Erythroblast (primary cell): Measurements from ENCODE around the gene RAP1GAP2.

Experiments
- GATA1 ChIP-seq: IDR thresholded peaks from 2 replicates; pipeline ENCODE4 v1.6.1; 2011; ENCODE audit warnings: low read depth, mild to moderate bottlenecking, control low read depth, low read length, moderate library complexity
- POLR2A ChIP-seq: IDR thresholded peaks from 2 replicates; pipeline ENCODE4 v1.6.1; 2011; ENCODE audit warnings: mild to moderate bottlenecking, low read length

DNA sequence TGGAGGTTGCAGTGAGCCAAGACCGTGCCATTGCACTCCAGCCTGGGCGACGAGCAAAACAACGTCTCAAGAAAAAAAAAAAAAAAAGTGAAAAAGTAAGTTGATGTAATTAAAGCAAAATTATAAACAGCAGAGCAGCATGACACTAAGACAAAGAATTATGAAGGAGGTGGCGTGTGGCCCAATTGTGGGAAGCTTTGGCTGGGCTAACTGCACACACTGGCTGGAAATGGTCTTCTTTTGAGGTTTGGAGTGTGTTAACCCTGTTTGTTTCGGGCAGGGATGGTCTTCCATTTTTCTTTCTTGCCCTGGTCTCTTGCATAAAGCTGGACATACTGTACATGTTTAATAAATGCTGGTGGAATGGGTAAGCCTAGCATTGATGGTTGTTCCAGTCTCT lies 54.8 kb downstream of the RAP1GAP2 start:
- TF ChIP-seq POLR2A (no peak), GATA1 (no peak)
